ENCODE measurements around the gene CDK5RAP3.
A peak's percentile ranks its signal among the peaks of the same experiment; 100 is the strongest.
"Not testable (repeated sequence)": the region's sequence is repeated elsewhere in the genome, so short reads cannot be mapped to it uniquely, and the experiment has no call there.

CDK5RAP3 gene

DNA sequence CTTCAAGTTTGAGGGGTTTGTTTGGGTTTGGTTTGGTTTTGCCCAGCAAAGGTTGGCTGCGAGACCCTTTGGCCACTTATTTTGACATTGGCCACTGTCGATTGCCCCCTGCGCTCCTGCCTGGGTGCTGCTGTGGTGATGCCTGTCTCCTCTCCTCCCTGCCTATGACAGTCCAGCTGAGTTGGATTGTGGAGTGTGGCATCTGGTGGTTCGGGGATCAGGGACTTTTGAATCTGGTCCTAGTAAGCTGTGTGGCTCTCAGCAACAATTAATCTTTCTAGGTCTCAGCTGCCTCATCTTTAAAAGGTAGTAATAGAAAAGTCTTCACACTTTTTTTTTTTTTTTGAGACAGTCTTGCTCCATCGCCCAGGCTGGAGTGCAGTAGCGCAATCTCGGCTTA is 27.1 kb downstream of the CDK5RAP3 start:
- no peak for DNase-seq (ENCODE audit: low spot score)

DNA sequence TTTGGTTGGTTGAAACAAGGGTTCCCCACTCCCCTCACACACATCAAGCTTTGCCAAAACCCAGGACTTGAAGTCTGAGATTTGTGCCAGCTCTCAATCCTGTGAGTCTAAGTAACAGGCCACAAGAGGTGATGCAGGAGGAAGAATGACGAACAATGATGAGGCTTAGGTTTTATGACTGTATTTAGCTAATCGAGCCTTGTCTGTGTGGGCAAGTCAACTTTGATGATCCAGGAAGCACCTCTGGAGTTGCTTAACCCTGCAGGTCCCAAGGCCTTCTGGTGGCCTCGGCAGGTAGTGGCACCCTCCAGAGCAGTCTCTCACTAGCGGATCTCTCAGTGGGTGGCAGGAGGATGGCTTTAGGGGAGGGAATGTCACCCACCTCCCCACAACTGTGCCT is 28.7 kb downstream of the CDK5RAP3 start:
- peak; percentile 28 for DNase-seq (ENCODE audit: low spot score)

DNA sequence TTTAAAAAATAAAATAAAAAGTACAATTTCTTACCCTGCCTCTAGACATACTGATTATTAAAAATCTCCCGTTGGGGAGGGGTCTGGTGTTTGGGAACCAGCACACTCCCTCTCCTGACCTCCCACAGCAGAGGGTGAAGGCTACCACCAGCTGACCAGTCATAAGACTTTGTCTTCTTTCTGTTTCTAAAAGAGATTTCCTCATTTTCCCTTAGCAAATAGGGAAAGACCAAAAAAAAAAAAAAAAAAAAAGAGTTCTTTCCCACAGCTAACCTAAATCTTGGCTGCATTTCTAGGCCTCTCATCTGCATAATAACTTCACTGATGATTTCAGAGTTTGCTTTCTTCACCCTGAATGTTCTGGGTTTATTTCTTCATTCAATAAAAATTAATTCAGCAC is 30.3 kb downstream of the CDK5RAP3 start:
- no peak for DNase-seq (ENCODE audit: low spot score)

DNA sequence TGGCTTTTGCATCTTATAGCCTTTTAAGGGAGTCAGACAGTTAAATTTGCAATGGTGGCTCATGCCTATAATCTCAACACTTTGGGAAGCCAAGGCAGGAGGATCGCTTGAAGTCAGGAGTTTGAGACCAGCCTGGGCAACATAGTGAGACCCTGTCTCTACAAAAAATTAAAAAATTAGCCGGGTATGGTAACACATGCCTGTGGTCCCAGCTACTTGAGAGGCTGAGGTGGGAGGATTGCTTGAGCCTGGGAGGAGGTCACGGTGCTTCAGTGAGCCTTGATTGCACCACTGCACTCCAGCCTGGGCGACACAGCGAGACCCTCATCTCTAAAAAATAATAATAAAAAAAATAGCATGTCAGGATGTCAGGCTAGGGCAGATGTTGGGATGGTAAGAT is 30.7 kb downstream of the CDK5RAP3 start:
- not testable (repeated sequence) for DNase-seq (ENCODE audit: low spot score)

DNA sequence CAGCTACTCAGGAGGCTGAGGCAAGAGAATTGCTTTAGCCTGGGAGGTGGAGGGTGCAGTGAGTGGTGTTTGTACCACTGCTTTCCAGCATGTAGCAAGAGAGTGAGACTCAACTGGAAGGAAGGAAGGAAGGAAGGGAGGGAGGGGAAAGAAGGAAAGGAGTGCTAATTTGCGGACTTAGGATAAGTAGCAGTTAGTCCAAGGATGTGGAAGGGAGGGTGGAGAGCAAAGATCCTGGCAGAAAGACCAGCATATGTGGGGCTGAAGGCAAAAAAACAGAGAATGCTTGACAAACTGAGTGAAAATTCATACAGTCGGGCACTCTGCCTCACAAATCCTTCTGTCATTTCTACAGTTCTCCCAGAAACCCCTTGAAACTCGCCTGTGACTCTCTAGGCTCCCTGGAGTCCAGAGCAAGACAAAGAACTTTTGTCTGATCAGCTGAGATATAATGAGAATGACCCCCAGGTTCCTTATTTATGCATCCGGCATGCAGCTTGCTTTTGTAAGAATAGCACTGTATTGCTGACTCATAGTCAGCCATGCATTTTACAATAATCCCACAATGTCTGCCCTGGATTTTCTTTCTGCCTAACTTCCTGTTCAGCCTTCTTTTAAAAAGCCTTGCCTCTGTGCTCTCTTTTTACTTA is 31.5 kb downstream of the CDK5RAP3 start:
- DNase-seq (ENCODE audit: low spot score) = peak; percentile 63

DNA sequence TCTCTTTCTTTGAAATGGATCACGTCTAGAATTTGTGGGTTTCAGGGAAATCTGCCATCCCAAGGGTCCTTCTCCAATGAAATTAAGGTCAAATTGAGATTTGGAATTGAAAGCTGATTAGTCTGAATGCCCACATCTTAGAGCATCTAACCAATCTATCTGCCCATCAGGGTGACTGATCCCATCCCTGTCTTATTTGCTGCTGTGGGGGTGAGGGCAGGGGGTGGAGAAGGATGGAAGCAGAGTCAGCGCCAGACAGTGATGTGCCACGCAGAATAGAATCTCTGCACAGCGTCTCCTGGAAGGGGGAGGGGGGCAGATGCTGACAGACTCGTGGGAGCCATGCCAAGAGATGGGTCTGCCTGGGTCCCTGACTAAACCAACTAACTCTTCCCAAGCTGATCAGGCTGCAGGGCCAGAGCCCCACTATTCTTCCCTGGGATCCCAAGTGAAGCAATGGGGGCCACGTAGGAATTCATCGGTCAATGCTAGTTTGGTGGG is 32.1 kb downstream of the CDK5RAP3 start:
- DNase-seq (ENCODE audit: low spot score) = no peak

DNA sequence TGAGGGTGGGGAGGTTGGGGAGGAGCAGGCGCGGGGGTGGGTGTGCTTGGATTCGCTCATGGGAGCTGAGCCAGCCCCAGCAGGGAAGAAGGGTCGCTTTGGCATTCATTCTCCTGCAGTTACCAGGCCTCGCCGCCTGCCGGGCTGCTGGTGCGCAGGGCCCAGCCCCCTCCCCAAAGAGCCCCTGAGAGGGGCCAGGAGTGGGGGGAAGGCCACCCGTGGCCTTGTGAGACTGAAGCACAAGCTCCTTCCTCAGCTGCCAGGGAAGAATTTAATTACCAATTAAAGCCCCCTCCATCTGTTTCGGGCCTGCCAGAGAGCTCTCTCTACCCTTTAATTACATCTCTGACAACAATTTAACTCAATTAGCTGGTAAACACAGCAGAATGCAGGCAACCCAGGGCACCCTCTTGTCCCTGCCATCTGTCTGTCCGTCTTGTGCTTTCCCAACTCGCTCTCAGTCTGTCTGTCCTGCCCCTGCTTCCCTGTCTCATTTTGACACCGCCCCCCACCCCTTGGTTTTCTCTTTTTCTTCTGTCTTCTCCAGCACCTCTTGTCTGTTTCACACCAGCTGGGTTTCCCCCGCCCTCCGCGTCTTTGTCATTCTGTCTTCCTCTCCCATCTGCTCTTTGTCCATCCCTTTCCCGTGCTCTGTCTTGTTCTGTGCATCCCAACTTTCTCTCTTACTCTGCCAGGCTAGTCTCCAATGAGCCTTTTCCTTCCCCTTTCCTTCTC is 32.7 kb downstream of the CDK5RAP3 start:
- DNase-seq (ENCODE audit: low spot score) = no peak

DNA sequence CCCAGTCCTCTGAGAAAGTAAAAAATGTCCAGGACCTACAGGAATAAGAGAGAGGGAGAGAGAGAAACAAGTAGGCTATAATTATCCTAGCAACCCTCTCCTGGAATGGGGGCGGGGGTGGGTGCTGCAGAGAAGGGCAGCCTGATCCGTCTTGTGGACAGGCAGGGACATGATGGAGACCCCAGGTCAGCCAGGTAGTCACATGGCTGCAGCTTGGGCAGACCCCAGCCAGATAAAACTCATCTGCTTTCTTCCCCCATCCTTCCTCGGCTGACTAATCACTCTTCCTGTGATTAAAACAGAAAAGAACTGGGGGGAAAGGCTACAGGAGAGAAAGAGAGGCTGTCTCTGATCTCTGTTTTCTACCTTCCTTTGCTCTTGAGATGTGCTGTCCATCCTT is 34.1 kb downstream of the CDK5RAP3 start:
- no peak for DNase-seq (ENCODE audit: low spot score)

DNA sequence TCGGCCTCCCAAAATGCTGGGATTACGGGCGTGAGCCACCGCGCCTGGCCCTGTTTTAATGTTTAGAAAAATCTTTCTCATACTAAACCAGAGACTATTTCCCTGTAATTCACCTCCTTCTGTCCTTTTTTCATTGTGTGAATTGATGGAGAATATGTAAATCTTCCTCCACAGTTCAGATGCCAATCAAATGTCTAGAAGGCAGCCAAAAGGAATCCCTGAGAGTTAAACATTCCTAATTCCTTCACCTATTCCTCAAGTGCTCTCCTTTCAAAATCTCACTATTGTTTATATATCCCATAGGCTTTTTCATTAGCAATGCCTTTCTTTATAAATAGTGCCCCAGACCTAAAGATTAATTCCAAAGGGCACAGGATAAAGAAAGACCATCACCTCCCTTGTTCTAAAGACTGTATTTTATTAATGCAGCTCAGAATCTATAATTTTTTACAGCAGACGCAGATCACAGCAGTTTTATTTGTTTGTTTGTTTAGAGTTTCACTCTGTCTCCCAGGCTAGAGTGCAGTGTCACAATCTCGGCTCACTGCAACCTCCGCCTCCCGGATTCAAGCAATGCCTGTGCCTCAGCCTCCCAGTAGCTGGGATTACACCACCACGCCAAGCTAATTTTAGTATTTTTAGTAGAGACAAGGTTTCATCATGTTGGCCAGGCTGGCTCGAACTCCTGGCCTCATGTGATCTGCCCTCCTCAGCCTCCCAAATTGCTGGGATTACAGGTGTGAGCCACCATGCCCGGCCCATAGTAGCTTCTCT is 36.2 kb downstream of the CDK5RAP3 start:
- DNase-seq (ENCODE audit: low spot score) = no peak

DNA sequence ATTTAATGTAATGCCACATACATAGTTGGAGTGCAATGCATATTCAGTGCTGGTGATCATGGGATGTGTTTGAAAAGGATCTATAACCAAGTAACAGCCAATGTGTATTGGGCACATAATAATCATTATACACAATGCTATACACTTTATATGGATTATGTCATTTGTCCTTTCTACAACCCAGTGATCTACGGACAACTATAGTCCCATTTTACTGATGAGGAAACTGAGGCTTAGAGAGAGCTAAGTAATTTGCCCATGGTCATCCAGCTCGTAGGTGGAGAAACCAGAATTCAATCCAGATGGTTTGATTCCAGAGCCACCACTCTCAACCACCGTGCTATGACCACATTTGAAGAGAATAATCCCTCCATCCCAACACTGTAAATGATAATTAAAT is 39.3 kb downstream of the CDK5RAP3 start:
- no peak for DNase-seq (ENCODE audit: low spot score)

DNA sequence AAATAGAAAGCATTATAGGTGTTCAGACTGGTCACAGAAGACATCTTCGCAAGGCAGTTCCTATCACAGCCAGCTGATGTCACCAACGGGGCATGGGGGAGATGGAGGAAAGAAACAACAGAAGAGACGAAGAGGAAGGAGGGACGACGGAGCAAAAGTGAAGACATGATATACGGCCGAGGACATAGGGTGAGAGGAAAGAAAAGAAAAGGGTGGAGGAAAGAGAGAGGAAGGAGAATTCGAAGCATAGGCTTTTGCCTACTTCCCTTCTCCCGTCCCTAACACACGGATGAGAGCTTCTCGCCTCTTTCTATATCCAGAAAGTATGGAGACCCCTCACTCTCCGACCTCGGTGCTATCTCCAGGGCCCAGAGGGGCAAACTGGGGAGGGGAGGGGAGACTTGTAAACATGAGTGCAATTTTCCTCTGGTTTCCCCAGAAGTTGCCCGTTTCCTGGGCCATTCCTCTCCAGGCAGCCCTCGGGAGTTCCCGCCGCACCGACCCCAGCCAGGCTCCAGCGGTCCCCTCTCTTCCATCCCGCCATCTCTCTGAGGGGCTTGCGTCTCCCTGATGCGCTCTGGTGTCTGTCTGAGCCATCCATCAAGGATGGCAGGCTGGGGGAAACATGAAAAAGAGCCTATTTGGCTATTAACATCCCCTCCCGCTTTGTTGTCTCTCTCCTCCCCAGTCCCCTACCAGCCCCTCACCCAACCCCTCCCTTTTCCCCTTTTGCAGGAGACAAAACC is 40.7 kb downstream of the CDK5RAP3 start:
- no peak for DNase-seq (ENCODE audit: low spot score)

DNA sequence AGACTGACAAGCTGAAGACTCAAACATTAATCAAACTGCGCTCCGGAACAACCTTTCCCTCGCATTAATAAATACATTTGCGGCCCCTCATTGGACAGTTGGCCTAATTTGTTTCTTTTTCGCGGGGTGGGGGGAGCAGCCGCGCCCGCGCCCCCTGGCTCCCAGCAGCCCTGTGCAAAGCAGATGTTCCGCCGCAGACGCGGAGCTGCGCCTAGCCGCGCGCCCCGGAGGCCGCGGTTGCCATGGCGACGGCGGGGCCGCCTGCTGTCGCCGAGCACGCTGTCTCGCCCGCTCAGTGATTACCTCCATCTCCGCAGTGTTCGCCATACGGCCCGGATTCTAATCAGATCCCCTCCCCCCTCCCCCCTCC is 41.2 kb downstream of the CDK5RAP3 start:
- no peak for DNase-seq (ENCODE audit: low spot score)

DNA sequence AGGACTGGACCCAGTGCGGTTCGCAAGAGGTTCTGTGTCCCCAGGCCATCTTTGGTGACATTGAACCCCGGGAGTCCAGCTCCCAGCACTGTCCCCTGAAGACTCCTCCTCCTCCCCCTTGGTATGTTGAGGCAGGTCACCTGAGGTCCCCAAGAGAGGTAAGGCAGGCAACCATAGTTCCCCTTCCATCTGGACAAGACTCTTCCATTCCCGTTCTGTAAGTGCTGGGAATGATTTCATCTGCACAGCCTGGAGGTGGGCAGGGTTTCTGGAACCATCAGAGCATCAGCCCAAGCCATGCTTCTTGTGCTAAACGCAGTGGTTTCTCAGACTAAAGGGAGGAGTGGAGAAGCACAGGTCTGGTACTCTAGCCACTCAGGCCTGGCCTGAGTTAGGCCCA is 41.7 kb downstream of the CDK5RAP3 start:
- no peak for DNase-seq (ENCODE audit: low spot score)

DNA sequence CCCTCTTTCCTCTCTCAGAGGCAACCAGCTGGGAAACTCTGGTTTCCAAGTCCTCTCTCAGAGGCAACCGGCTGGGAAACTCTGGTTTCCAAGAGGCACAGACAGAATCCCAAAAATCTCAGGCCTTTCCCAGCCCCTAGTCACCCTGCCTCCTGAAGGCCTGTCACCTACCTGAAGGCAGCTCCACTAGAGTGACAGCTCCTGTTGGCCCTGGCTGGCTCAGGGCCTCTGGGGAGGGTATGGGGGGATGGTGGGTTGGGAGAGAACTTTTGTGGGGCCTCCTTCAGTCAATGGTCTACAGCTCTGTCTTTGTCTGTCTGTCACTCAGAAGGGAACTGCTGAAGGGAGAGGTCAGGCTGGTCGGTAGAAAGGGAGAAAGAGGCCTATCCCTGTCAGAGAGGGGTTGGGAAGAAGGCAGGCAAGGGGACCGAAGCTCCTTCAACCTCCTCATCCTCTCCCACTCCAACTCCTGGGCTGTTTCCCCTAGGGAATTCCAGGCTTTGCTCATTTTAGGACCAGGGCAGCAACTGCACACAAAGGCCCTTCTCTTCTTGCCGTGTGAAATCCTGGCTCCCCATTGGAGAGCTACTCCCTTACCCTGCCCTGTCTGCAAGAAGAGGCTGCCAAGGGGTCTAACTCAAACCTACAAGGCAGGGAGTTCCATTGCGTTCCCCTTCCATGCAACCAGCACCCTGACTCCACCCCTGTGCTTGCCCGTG is 43.1 kb downstream of the CDK5RAP3 start:
- DNase-seq (ENCODE audit: low spot score) = no peak

DNA sequence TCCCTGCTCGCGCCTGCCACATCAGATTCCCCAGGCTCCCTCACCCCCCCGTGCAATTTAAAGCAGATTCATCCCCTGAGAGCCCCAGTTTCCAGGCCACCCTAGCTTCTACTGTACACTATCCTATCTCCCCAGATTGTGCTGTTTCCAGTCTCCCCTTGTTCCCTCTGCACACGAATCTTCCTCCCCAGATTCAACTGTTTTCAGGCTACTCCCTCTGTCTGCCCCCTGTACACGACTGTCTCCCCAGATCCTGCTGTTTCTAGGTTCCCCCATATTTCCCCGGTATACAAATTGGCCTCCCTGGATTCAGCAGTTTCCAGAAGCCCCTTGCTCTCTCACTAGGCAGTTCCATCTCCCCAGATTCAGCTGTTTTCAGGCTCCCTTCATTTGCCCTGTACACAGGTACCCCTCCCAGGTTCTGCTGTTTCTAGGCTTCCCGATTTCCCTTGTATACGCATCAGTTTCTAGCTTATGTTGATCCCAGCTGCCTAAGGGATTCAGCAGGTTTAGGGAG is 43.7 kb downstream of the CDK5RAP3 start:
- no peak for DNase-seq (ENCODE audit: low spot score)

DNA sequence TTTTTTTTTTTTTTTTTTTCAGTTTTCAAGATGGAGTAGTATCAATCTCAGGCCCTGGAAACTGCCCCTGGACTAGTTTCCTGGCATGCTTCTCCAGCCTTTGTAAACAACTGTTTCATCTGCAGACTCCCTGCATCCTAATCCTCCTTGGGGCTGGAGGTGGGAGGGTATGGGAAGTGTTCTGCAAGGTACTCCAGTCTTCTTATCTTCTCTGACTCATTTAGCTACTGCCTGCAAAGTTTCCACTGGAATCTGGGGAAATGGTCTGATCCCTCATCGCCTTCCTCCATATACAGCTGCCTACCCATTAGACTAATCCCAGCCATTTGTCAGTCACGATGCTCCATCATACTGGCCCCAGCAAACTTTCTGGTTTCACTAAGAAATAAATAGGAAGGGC is 45.2 kb downstream of the CDK5RAP3 start:
- no peak for DNase-seq (ENCODE audit: low spot score)

DNA sequence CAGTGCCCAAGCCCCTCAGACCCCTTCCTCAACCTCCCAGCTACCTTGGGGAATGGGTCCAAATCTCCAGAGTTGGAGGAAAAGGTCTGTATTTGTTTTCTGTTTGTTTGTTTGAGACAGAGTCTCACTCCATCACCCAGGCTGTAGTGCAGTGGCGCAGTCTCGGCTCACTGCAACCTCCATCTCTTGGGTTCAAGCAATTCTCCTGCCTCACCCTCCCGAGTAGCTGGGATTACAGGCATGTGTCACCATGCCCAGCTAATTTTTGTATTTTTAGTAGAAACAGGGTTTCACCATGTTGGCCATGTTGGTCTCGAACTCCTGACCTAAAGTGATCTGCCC is 46.9 kb downstream of the CDK5RAP3 start:
- DNase-seq (ENCODE audit: low spot score) = not testable (repeated sequence)

DNA sequence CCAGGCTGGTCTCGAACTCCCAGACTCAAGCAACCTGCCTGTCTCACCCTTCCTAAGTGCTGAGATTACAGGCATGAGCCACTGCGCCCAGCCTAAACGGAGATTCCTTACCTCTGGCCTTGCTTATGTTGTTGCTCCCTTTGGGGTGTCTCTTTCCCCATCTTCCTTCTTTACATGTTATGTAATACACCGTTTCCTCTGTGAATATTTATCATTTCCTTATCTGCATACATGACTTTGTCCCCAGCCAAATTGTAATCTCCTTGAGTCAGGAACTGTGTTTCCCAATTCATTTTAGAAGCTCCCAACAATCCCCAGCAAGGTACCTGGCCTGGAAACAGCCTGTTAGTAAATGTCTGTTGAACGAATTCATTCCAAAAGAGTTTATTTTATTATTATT is 51.0 kb downstream of the CDK5RAP3 start:
- no peak for DNase-seq (ENCODE audit: low spot score)

DNA sequence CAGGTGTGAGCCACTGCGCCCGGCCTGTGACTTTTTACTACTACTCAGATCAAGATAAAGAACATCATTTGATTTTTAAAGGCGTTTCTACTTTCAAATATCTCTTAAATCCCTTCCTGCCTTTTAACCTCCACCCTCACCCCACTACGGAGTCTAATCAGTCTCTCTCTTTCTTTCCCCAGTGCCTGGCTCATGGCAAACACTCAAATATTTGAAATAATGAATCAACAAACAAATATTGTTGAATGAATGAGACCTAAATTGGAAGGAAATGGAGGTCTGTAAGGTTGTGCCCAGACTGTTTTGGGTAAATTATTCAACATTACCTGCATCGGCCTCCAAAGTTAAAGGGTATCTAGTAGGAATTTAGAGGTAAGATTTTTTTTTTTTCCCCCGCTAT is 52.0 kb downstream of the CDK5RAP3 start:
- no peak for DNase-seq (ENCODE audit: low spot score)

DNA sequence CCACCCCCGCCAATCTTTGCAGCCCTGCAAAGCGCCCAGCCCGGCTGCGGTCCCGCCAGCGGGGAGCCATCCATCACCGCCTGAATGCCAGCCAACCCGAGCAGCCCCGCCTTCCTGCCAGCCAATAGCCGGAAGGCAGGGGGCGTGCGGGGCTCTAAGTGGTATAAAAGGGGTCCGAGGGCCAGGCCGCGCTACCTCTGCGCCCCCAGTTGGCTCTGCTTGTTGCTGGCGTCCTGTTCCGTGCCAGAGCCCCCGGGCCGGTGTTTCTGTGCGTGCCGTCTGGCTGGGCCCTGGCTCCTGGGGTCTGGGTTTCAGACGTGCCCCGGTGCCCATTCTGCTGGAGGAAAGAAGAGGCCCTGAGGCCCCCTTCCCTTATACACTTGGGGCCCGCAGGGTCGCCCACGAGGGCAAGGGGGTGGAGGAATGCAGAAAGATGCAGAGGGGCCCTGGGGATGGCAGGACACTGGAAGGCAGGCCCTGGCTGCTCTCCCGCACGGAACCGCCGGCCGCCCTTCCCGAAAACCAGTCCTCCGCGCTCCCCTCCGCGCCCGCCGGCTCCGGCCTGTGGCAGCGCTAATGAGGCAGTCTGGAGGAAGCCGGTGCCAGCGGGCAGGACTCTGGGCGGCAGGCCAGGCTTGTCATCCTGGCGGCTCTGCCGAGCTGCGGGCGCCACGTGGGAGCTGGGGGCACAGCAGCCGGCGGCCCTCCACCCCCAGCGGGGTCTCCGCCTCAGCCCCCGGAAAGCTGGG is 52.7 kb downstream of the CDK5RAP3 start:
- DNase-seq (ENCODE audit: low spot score) = peak; percentile 83
